WTC11 (cell line): ENCODE measurements around the gene RAB1A. TPM values are rescaled to one million over a fixed set of nuclear protein-coding genes. Genes with fewer than 3 reads are reported as not detected.
"Not testable (repeated sequence)": the region's sequence is repeated elsewhere in the genome, so short reads cannot be mapped to it uniquely, and the experiment has no call there.

Experiments used
- ATAC-seq: fragments of 200-7000 bp; cut with Tn5 transposase; 2 replicates; pipeline ENCODE4 v1.10.0; 2021; ENCODE audit warnings: mild to moderate bottlenecking, moderate library complexity
- CTCF ChIA-PET: fragments of 300-600 bp; sonication (Branson Sonifier 250); formaldehyde crosslinking; loops from one replicate; lab custom pipeline; 2021; ENCODE audit warnings: antibody characterized with exemption; lab: Charles Lee
- POLR2A ChIA-PET: fragments of 350-600 bp; sonication (Branson Sonifier 250); formaldehyde crosslinking; loops from one replicate; lab custom pipeline; 2021; ENCODE audit warnings: antibody characterized with exemption; lab: Charles Lee
- DNase-seq: peaks from one replicate; pipeline ENCODE4 v3.0.0; 2021; ENCODE audit warnings: low spot score
- H3K27ac Mint-ChIP-seq: 2 replicates; pipeline ENCODE4 v1.8.0; 2021; ENCODE audit warnings: mixed read lengths
- H3K27me3 Mint-ChIP-seq: 2 replicates; pipeline ENCODE4 v1.8.0; 2021; ENCODE audit warnings: low read depth, mild to moderate bottlenecking, moderate library complexity, mixed read lengths
- H3K36me3 Mint-ChIP-seq: 2 replicates; pipeline ENCODE4 v1.8.0; 2021; ENCODE audit warnings: mixed read lengths
- H3K4me1 Mint-ChIP-seq: 2 replicates; pipeline ENCODE4 v1.8.0; 2022; ENCODE audit warnings: mixed read lengths
- H3K4me3 Mint-ChIP-seq: 2 replicates; pipeline ENCODE4 v1.8.0; 2021; ENCODE audit warnings: mild to moderate bottlenecking, moderate library complexity, mixed read lengths
- H3K9me3 Mint-ChIP-seq: 2 replicates; pipeline ENCODE4 v1.8.0; 2021; ENCODE audit warnings: mixed read lengths
- ATF2 ChIP-seq: sonication (generic); formaldehyde crosslinking; IDR thresholded peaks from 2 replicates; pipeline ENCODE4 v1.8.1; 2022; ENCODE audit warnings: low read depth, missing genetic modification reagents, borderline replicate concordance
- CREM ChIP-seq: sonication (generic); formaldehyde crosslinking; IDR thresholded peaks from 2 replicates; pipeline ENCODE4 v1.8.1; 2022; ENCODE audit warnings: mild to moderate bottlenecking, missing genetic modification reagents, moderate library complexity
- E2F1 ChIP-seq: sonication (generic); formaldehyde crosslinking; IDR thresholded peaks from 2 replicates; pipeline ENCODE4 v1.8.0; 2022; ENCODE audit warnings: mild to moderate bottlenecking, missing genetic modification reagents
- ELF4 ChIP-seq: sonication (generic); formaldehyde crosslinking; IDR thresholded peaks from 2 replicates; pipeline ENCODE4 v1.8.1; 2022; ENCODE audit warnings: low read depth, mild to moderate bottlenecking, moderate library complexity, missing genetic modification reagents
- ETV6 ChIP-seq: sonication (generic); formaldehyde crosslinking; IDR thresholded peaks from 2 replicates; pipeline ENCODE4 v1.8.1; 2022; ENCODE audit warnings: mild to moderate bottlenecking, missing genetic modification reagents
- FOXP1 ChIP-seq: sonication (generic); formaldehyde crosslinking; IDR thresholded peaks from 2 replicates; pipeline ENCODE4 v1.8.0; 2022; ENCODE audit warnings: missing genetic modification reagents, mild to moderate bottlenecking, moderate library complexity, borderline replicate concordance
- FOXP4 ChIP-seq: sonication (generic); formaldehyde crosslinking; IDR thresholded peaks from 2 replicates; pipeline ENCODE4 v1.8.0; 2022; ENCODE audit warnings: mild to moderate bottlenecking, missing genetic modification reagents
- GABPB1 ChIP-seq: sonication (generic); formaldehyde crosslinking; IDR thresholded peaks from 2 replicates; pipeline ENCODE4 v1.8.1; 2023; ENCODE audit warnings: mild to moderate bottlenecking, missing genetic modification reagents
- HMGA2 ChIP-seq: fragments of 250-450 bp; sonication (Bioruptor Pico); IDR thresholded peaks from 2 replicates; pipeline ENCODE4 v1.4.0; 2021; ENCODE audit warnings: mild to moderate bottlenecking, moderate library complexity
- JUN ChIP-seq: sonication (generic); formaldehyde crosslinking; IDR thresholded peaks from 2 replicates; pipeline ENCODE4 v1.8.0; 2023; ENCODE audit warnings: mild to moderate bottlenecking, missing genetic modification reagents
- MYBL2 ChIP-seq: sonication (generic); formaldehyde crosslinking; IDR thresholded peaks from 2 replicates; pipeline ENCODE4 v1.8.1; 2023; ENCODE audit warnings: mild to moderate bottlenecking, moderate library complexity, missing genetic modification reagents
- NFE2L1 ChIP-seq: sonication (generic); formaldehyde crosslinking; IDR thresholded peaks from 2 replicates; pipeline ENCODE4 v1.8.1; 2023; ENCODE audit warnings: missing genetic modification reagents
- NFYB ChIP-seq: sonication (generic); formaldehyde crosslinking; conservative IDR thresholded peaks from 2 replicates; pipeline ENCODE4 v1.8.0; 2022; ENCODE audit warnings: low read depth, missing genetic modification reagents
- NR2C2 ChIP-seq: sonication (generic); formaldehyde crosslinking; IDR thresholded peaks from 2 replicates; pipeline ENCODE4 v1.8.0; 2022; ENCODE audit warnings: mild to moderate bottlenecking, missing genetic modification reagents
- OVOL2 ChIP-seq: fragments of 250-450 bp; sonication (Bioruptor Pico); IDR thresholded peaks from 2 replicates; pipeline ENCODE4 v1.9.0; 2021; ENCODE audit warnings: mild to moderate bottlenecking, borderline replicate concordance
- PRRX2 ChIP-seq: fragments of 250-450 bp; sonication (Bioruptor Pico); IDR thresholded peaks from 2 replicates; pipeline ENCODE4 v1.8.0; 2021; ENCODE audit warnings: mild to moderate bottlenecking
- ZNF263 ChIP-seq: sonication (generic); formaldehyde crosslinking; IDR thresholded peaks from 2 replicates; pipeline ENCODE4 v1.8.1; 2022; ENCODE audit warnings: low read depth, mild to moderate bottlenecking, moderate library complexity, missing genetic modification reagents
- ZNF396 ChIP-seq: fragments of 250-450 bp; sonication (Bioruptor Pico); IDR thresholded peaks from 2 replicates; pipeline ENCODE4 v1.8.0; 2021; ENCODE audit warnings: mild to moderate bottlenecking, moderate library complexity, borderline replicate concordance
- ZSCAN18 ChIP-seq: fragments of 250-450 bp; sonication (Bioruptor Pico); IDR thresholded peaks from 2 replicates; pipeline ENCODE4 v2.1.2; 2022; ENCODE audit warnings: mild to moderate bottlenecking, moderate library complexity
- total RNA-seq: library from RNA; stranded (reverse); gene quantifications from 3 replicates; pipeline ENCODE4 v1.2.3, GENCODE V29; 2021

The RAB1A gene
- total RNA-seq, 1 experiment from 2014 or later: 114 TPM

GRCh38 chr2:65128297-65129190, 1.4 kb downstream of the RAB1A start:
- DNase-seq: no peak
- ChIA-PET POLR2A (interaction anchor here (0.7 to 2.0 kb wide), 3 partner anchors 10 to 73 kb away, joined by 3 to 15 read pairs (median 4); partner anchors contain the start of gene CEP68), CTCF (interaction anchor here (1.2 to 3.0 kb wide), 4 partner anchors 57 to 72 kb away, joined by 3 to 15 read pairs (median 12); partner anchors contain the start of gene CEP68)
- ATAC-seq: no peak
- Mint-ChIP-seq H3K36me3 (peaks cover 2% of the 10 kb centered on the region; the same call in 1 of the 2 replicates), H3K9me3 (no peaks in the 10 kb centered on the region), H3K4me3 (peak overlapping the region; percentile 100), H3K27me3 (no peaks in the 10 kb centered on the region), H3K4me1 (peaks cover 46% of the 10 kb centered on the region), H3K27ac (no peak overlapping the region)
- TF ChIP-seq NR2C2 (CRISPR knock-in tag) (no peak), GABPB1 (CRISPR knock-in tag) (0 out of 2 replicates have a peak, but pooled peaks have one; percentile 19), E2F1 (CRISPR knock-in tag) (no peak), ETV6 (no peak)

GRCh38 chr2:65125457-65125856, 4.4 kb downstream of the RAB1A start:
- H3K4me1 Mint-ChIP-seq: peaks cover 40% of the 10 kb centered on the region
- H3K36me3 Mint-ChIP-seq, H3K9me3 Mint-ChIP-seq, H3K27me3 Mint-ChIP-seq, DNase-seq, ATAC-seq, H3K27ac Mint-ChIP-seq, H3K4me3 Mint-ChIP-seq: not testable (repeated sequence)
- CTCF ChIA-PET: interaction anchor here (0.7 to 1.1 kb wide), 2 partner anchors 62 to 1588 kb away, joined by 3 to 4 read pairs; no protein-coding TSS in a partner anchor
- POLR2A ChIA-PET: interaction anchor here (0.7 kb wide), 3 partner anchors 20 to 1010 kb away, joined by 3 to 4 read pairs (median 3); no protein-coding TSS in a partner anchor

GRCh38 chr2:65122313-65122712, 7.6 kb downstream of the RAB1A start:
- Mint-ChIP-seq H3K4me3 (no peak overlapping the region), H3K27me3 (no peaks in the 10 kb centered on the region), H3K9me3 (no peaks in the 10 kb centered on the region), H3K36me3 (no peaks in the 10 kb centered on the region), H3K27ac (no peak overlapping the region), H3K4me1 (peaks cover 26% of the 10 kb centered on the region)
- ATAC-seq: no peak
- ChIA-PET CTCF (interaction anchor here (0.7 kb wide), 1 partner anchor 176 kb away, joined by 4 read pairs; no protein-coding TSS in a partner anchor), POLR2A (no interaction called here)
- no peak for DNase-seq
- no peak for TF ChIP-seq MYBL2 (CRISPR knock-in tag)
- no peak for TF ChIP-seq OVOL2 (CRISPR knock-in tag)
- TF ChIP-seq HMGA2 (CRISPR knock-in tag): no peak
- TF ChIP-seq ATF2 (CRISPR knock-in tag): no peak
- TF ChIP-seq ZNF396 (CRISPR knock-in tag): no peak
- TF ChIP-seq NFYB (CRISPR knock-in tag): no peak
- no peak for TF ChIP-seq JUN
- TF ChIP-seq CREM (CRISPR knock-in tag): no peak
- TF ChIP-seq NFE2L1 (CRISPR knock-in tag): no peak

GRCh38 chr2:65120990-65121693, 8.8 kb downstream of the RAB1A start:
- ChIA-PET POLR2A (interaction anchor here (0.6 to 0.9 kb wide), 2 partner anchors 9 to 520 kb away, joined by 4 to 6 read pairs; partner anchors contain the start of gene RAB1A), CTCF (no interaction called here)
- DNase-seq (no peak), ATAC-seq (no peak)
- H3K36me3 Mint-ChIP-seq: no peaks in the 10 kb centered on the region
- H3K9me3 Mint-ChIP-seq: no peaks in the 10 kb centered on the region
- peak overlapping the region; percentile 70; the same call in 1 of the 2 replicates for H3K27ac Mint-ChIP-seq
- no peak overlapping the region for H3K4me3 Mint-ChIP-seq
- peaks cover 16% of the 10 kb centered on the region for H3K4me1 Mint-ChIP-seq
- H3K27me3 Mint-ChIP-seq: no peaks in the 10 kb centered on the region
- TF ChIP-seq ZSCAN18 (CRISPR knock-in tag) (no peak), FOXP4 (CRISPR knock-in tag) (no peak), ZNF263 (CRISPR knock-in tag) (no peak), E2F1 (CRISPR knock-in tag) (no peak), FOXP1 (CRISPR knock-in tag) (no peak), PRRX2 (CRISPR knock-in tag) (no peak), ELF4 (CRISPR knock-in tag) (no peak), CREM (CRISPR knock-in tag) (no peak)
